ENCODE data around the gene SUPT4H1. TPM values are rescaled to one million over a fixed set of nuclear protein-coding genes. Genes with fewer than 3 reads are reported as not detected.

Gene SUPT4H1
- total and polyA plus RNA-seq, 9 of the 15 experiments (the other 6 are each of a cell fraction or from before 2014, with no cell fraction given) = 62.1 to 320 (median 117) TPM

- ATAC-seq (peak; percentile 78), FAIRE-seq (peak; percentile 86), DNase-seq (ENCODE audit: extremely low read depth in 1 of 4, low spot score in 3 of 4) (peak; percentile 79 to 93 (median 83))
- Histone ChIP-seq H3K4me2 (ENCODE audit: insufficient read depth, low read length) (peak overlapping the region; percentile 90), H3K36me3 (ENCODE audit: control insufficient read depth, insufficient read depth, low read length) (peaks cover 21% of the 10 kb centered on the region; the same call in 2 of the 3 replicates), H3K27me3 (ENCODE audit: control insufficient read depth in 2 of 2, insufficient read depth in 2 of 2, low read length in 2 of 2) (no peaks in the 10 kb centered on the region), H3K4me1 (replicated peaks in 1 of 2; ENCODE audit: control insufficient read depth in 2 of 2, insufficient read depth in 2 of 2, low read length in 2 of 2) (peaks cover 55 to 59% of the 10 kb centered on the region in 2 experiments), H3K4me3 (peak overlapping the region; percentile 91), H4K20me1 (replicated peaks; ENCODE audit: control insufficient read depth, insufficient read depth, low read length) (no peaks in the 10 kb centered on the region; the same call in 1 of the 2 replicates), H3K9me1 (ENCODE audit: control insufficient read depth, insufficient read depth, low read length) (no peaks in the 10 kb centered on the region), H3K79me2 (ENCODE audit: control insufficient read depth, insufficient read depth, low read length) (peaks cover 79% of the 10 kb centered on the region), H3K9ac (ENCODE audit: insufficient read depth in 1 of 2, low read depth in 2 of 2, low read length in 2 of 2) (peak overlapping the region; percentile 96 to 100), H3K9me3 (replicated peaks; ENCODE audit: control insufficient read depth, insufficient read depth, low read depth, low read length) (no peaks in the 10 kb centered on the region), H2AFZ (ENCODE audit: low read depth, low read length) (peak overlapping the region; percentile 48), H3K27ac (ENCODE audit: extremely low read depth, low read depth, low read length) (peak overlapping the region; percentile 99)
- BruUV-seq (replicated peaks) = TSS peak; percentile 89
- POLR2A ChIA-PET = interaction anchor here (0.6 to 10.4 kb wide), 10 partner anchors 8 to 205 kb away, joined by 3 to 257 read pairs (median 5); partner anchors contain the start of genes RNF43 and SUPT4H1
- CTCF ChIA-PET (ENCODE audit: low intra/inter-chr PET ratio) = interaction anchor here (0.6 kb wide), 1 partner anchor 98 kb away, joined by 3 read pairs; no protein-coding TSS in a partner anchor
- in situ Hi-C loops (cut with MboI) = loop anchor here (5.0 kb wide), 1 partner anchor 78 kb away; the partner anchor contains the start of gene RNF43
- intact Hi-C loops (cut with micrococcal nuclease) = loop anchor here (1.0 to 10.0 kb wide), 2 partner anchors 10 to 296 kb away; no protein-coding TSS in a partner anchor
- WGBS (ENCODE audit: insufficient coverage, low coverage, missing lambda C conversion rate) = 4% methylated on average over 10 of the region's 10 CpGs
- TF ChIP-seq ZNF140 (CRISPR knock-in tag; IDR thresholded peaks at IDR 0.05) = no peak
- no peak for TF ChIP-seq HEY1 (CRISPR knock-in tag; IDR thresholded peaks at IDR 0.05; ENCODE audit: borderline replicate concordance)
- no peak for TF ChIP-seq GMEB1 (CRISPR knock-in tag; IDR thresholded peaks at IDR 0.05)
- no peak for TF ChIP-seq TAL1 (IDR thresholded peaks at IDR 0.05)
- TF ChIP-seq ETV6 (IDR thresholded peaks at IDR 0.05; ENCODE audit: borderline replicate concordance in 1 of 2, low read depth in 2 of 2, low read length in 1 of 2) = peak; percentile 93 to 97
- peak; percentile 79; the same call in 1 of the 2 replicates for TF ChIP-seq ETV6 (CRISPR knock-in tag; IDR thresholded peaks at IDR 0.05; ENCODE audit: borderline replicate concordance)
- 0 out of 2 replicates have a peak, but pooled peaks have one; percentile 3 for TF ChIP-seq HDGF (IDR thresholded peaks at IDR 0.05)
- TF ChIP-seq NCOR1 (IDR thresholded peaks at IDR 0.05) = peak; percentile 10; the same call in 1 of the 2 replicates
- TF ChIP-seq MCM2 (IDR thresholded peaks at IDR 0.05; ENCODE audit: low read depth) = no peak
- TF ChIP-seq ZNF780A (CRISPR knock-in tag; IDR thresholded peaks at IDR 0.05) = no peak
- TF ChIP-seq EP400 (IDR thresholded peaks at IDR 0.05) = peak; percentile 63
- TF ChIP-seq PRDM10 (IDR thresholded peaks at IDR 0.05; ENCODE audit: partially characterized antibody) = peak; percentile 51
- 0 out of 2 replicates have a peak, but pooled peaks have one; percentile 31 for TF ChIP-seq TOE1 (IDR thresholded peaks at IDR 0.05; ENCODE audit: borderline replicate concordance)
- TF ChIP-seq TOE1 (CRISPR knock-in tag; IDR thresholded peaks at IDR 0.05; ENCODE audit: borderline replicate concordance, low read depth) = no peak
Observed at GRCh38 chr17:58338841-58339754, 12.9 kb downstream of the SUPT4H1 start.
